Gastrocnemius medialis (tissue), 4 donors: ENCODE measurements around the gene C14orf180.

ENCODE experiments used
- CTCF ChIP-seq, 5 experiments: fragments of 450-650 bp in 3 of 5; fragments of 200-600 bp in 2 of 5; sonication (generic) in 2 of 5; IDR thresholded peaks in 4 of 5; conservative IDR thresholded peaks in 1 of 5; 1 replicate in 4 of 5; 2 replicates in 1 of 5; pipeline ENCODE4 v1.5.1; 2016 to 2019; ENCODE audit warnings: antibody characterized with exemption in 5 of 5, mild to moderate bottlenecking in 3 of 5, moderate library complexity in 3 of 5
- POLR2A ChIP-seq, 2 donors: fragments of 450-650 bp; IDR thresholded peaks; one replicate each; pipeline ENCODE4 v1.6.1; 2017; ENCODE audit warnings: antibody characterized with exemption in 2 of 2, mild to moderate bottlenecking in 2 of 2, moderate library complexity in 2 of 2

DNA sequence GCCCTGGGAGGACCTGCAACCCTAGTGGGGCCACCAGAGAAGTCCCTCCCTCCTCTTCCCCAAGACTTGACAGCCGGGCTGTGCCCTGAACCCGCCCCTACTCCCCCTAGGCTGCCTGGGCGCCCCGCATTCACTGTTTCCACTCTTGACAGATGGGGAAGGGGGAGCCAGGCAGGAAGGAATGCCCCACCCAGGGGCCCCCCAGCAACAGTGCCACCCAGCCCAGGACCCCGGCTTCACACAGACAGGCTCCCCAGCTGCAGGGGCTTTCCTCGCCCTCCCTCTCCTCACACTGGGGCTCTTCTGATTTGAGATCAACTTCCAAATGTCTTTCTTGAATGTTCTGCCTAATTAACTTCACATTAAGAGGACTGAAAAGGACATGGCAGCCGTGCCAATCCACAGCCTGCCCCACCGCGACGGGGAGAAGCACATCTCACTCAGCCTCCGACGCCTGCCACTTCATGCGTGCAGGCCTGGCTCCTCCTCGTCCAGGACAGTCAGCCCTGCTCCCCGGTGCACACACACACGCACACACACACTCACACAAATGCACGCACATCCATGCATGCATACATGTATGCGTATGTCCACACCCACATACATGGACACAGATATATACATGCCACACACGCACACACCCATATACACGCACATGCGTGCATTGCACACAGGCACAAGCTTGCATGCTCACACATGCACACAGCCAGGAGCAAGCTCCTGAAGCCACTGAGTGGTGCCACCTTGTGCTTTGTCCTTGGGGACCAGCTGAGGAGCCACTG is 19.6 kb upstream of the C14orf180 start:
- TF ChIP-seq CTCF (IDR thresholded peaks at IDR 0.05 in 4 of 5, conservative IDR thresholded peaks at IDR 0.05 in 1 of 5): no peak
- TF ChIP-seq POLR2A (IDR thresholded peaks at IDR 0.05): no peak
